ENCODE results near the gene ICE2.
A peak's percentile ranks its signal among the peaks of the same experiment; 100 is the strongest.

DNA sequence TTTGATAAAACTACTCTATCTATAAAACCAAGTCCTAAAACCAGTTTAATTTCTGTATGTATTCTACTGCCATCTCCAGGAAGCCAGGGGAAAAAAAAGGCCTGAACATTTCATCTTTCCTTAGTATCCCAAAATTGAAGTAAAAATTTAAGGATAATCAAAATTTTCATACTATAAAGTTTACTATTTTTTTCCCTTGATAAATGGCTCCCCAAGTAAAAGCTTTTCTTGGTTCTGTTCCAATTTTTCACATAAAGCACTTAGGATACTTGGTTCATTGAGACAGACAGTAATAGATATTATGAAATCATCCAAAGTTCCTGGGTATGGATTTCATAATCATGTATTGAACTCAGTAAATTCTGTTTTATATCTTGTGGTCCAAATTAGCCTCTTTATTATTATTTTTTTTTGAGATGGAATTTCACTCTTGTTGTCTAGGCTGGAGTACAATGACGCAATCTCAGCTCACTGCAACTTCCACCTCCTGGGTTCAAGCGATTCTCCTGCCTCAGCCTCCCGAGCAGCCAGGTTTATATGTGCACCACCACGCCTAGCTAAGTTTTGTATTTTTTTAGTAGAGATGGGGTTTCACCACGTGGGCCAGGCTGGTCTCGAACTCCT, 34.5 kb downstream of the ICE2 start:
- TF ChIP-seq CTCF (conservative IDR thresholded peaks at IDR 0.05; ENCODE audit: low read depth, low read length) (peak; percentile 66), EZH2 (IDR thresholded peaks at IDR 0.05; ENCODE audit: borderline replicate concordance, low read depth, low read length, poor library complexity, severe bottlenecking) (no peak)
